ENCODE measurements around the gene ZNF385B. TPM values are rescaled to one million over a fixed set of nuclear protein-coding genes. Genes with fewer than 3 reads are reported as not detected.
"Not testable (repeated sequence)": the region's sequence is repeated elsewhere in the genome, so short reads cannot be mapped to it uniquely, and the experiment has no call there.

The ZNF385B gene
- polyA plus RNA-seq, 3 donors from 2014 or later: not detected

DNA sequence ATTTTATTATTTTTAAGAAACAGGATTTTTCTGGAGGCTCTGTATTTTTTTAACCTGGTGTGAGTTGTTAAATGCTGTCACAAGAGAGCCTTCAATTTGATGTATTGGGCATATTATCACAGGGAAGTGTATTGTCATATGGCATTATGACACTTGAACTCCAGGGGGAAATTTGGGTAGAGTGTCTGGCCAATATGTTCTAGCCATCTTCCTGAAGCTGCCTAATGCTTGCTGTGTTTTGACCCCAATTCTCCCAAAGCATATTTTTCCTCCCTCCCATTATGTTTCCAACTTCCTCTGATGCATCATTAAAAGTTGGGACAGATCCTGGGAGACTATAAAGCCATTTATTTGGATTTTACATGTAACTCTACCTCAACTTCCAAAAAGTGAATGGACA is 382.6 kb downstream of the ZNF385B start:
- no peaks in the 10 kb centered on the region for H3K4me1 Mint-ChIP-seq
- peaks cover 0 to 5% (median 2%) of the 10 kb centered on the region in 6 donors for H3K9me3 Mint-ChIP-seq
- no peaks in the 10 kb centered on the region for H3K27me3 Mint-ChIP-seq (ENCODE audit: low read depth in 3 of 3)
- H3K36me3 Mint-ChIP-seq: no peaks in the 10 kb centered on the region
- H3K4me3 Mint-ChIP-seq: no peak overlapping the region
- no peak for DNase-seq
- H3K27ac Mint-ChIP-seq: no peak overlapping the region

DNA sequence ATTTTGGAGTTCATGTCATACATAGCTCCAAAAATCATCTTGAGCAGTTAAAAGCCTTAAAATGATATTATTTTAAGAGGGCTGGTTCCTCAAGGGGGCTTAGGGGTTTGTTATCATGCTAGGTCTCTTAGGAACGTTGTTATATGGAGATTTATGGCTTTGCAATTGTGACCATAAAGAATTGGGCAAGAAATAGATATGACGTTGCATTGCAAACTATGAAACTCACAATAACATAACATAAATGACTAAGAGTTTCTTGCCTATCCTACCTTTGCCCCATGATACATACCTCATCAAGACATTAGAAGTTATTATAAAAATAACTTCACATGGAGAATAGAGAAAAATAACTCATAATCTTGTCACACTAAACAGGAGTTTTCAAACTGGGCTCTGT is 390.4 kb downstream of the ZNF385B start:
- Mint-ChIP-seq H3K27ac (no peak overlapping the region), H3K27me3 (ENCODE audit: low read depth in 3 of 3) (peaks cover 0 to 2% (median 0%) of the 10 kb centered on the region in 3 donors), H3K36me3 (no peaks in the 10 kb centered on the region), H3K4me3 (no peak overlapping the region), H3K9me3 (peaks cover 0 to 4% (median 0%) of the 10 kb centered on the region in 6 donors), H3K4me1 (no peaks in the 10 kb centered on the region)
- no peak for DNase-seq

DNA sequence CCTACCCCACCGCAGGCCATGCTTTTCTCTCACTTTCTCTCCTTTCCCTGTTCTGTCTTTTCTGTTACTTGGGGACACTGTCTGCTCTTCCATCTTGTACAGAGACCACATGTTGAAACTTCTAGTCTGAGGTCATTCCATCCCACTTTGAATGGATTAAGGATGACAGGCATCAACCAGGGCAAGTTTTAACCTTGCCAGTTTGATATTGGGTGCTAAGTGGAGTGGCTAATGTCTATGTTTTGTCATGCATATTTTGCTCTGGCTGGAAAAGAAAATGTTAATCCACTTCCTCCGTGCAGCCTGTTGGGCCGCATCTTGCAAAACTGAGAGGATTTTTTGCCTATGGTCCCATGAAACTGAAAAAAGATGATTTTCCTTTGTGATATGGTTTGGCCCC is 391.3 kb downstream of the ZNF385B start:
- Mint-ChIP-seq H3K36me3 (no peaks in the 10 kb centered on the region), H3K9me3 (peaks cover 0 to 4% (median 1%) of the 10 kb centered on the region in 6 donors), H3K4me1 (no peaks in the 10 kb centered on the region)

DNA sequence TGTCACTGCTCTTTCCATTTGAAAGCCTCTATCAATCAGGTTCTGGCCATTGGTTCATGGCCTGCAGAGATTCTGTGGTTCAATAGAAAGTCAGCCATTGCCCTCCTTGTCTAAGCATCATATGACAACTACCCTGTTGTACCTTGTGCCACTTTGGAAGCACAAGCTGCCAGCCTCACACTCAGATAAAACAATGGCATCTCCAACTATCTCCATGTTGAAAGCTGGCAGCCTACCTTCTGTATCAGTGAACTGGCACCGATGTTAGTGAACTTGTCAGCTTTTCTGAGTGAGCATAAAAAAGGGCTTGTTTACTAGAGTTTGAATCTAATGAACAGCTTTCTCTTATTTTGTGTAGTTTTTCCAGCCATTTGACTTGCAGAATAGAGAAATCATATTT is 393.5 kb downstream of the ZNF385B start:
- H3K36me3 Mint-ChIP-seq: no peaks in the 10 kb centered on the region
- no peak overlapping the region for H3K4me3 Mint-ChIP-seq
- H3K9me3 Mint-ChIP-seq: peaks cover 0 to 5% (median 3%) of the 10 kb centered on the region in 6 donors
- peaks cover 0 to under 1% (median 0%) of the 10 kb centered on the region in 3 donors for H3K27me3 Mint-ChIP-seq (ENCODE audit: low read depth in 3 of 3)
- no peaks in the 10 kb centered on the region for H3K4me1 Mint-ChIP-seq
- no peak for DNase-seq
- H3K27ac Mint-ChIP-seq: no peak overlapping the region

More for the DNA sequence above, 391.3 kb downstream of the ZNF385B start:
- Mint-ChIP-seq H3K4me3 (no peak overlapping the region), H3K27me3 (ENCODE audit: low read depth in 3 of 3) (peaks cover 0 to 2% (median 0%) of the 10 kb centered on the region in 3 donors), H3K27ac (no peak overlapping the region)
- DNase-seq: no peak

DNA sequence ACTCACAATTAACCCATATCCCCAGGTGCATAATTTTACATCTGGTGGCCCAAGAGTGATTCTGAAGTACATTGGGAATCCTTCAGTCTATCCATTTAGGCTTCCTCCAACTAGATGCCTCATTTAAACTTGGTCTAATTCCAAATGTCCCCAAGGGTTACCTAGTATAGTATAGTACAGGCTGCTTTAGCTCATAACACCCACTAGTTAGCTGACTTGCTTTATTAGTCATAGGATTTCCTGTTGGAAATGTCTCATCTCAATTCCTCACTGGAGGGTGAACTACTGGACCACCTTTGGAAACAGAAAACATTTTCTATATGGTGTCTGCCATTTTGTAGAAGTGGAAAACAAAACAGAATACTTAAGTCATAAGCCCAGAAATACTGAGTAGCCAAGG is 394.3 kb downstream of the ZNF385B start:
- H3K36me3 Mint-ChIP-seq: no peaks in the 10 kb centered on the region

DNA sequence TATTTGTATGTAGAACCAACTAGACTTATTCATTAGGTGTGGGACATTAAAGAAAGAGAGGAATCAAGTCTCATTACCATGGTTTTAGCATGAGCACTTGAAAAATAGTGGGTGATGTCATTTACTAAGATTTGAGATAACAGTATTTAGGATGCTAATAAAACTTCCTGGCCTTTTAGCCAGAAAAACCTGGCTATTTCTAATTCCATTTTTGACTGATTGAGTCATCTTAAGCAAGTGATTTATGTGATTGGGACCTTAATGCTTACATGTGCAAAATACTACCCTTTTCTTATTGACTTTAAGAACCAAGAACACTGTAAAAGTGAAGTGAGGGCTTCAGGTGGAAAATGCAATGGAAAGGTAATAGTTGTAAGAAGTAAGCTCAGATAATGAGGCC is 400.0 kb downstream of the ZNF385B start:
- peaks cover 0 to 7% (median 3%) of the 10 kb centered on the region in 6 donors for H3K9me3 Mint-ChIP-seq
- no peak overlapping the region for H3K4me3 Mint-ChIP-seq
- H3K27ac Mint-ChIP-seq: no peak overlapping the region
- H3K27me3 Mint-ChIP-seq (ENCODE audit: low read depth in 3 of 3): no peaks in the 10 kb centered on the region
- no peak for DNase-seq
- no peaks in the 10 kb centered on the region for H3K4me1 Mint-ChIP-seq
- no peaks in the 10 kb centered on the region for H3K36me3 Mint-ChIP-seq

More for the DNA sequence above, 394.3 kb downstream of the ZNF385B start:
- Mint-ChIP-seq H3K4me1 (no peaks in the 10 kb centered on the region), H3K4me3 (no peak overlapping the region), H3K9me3 (peaks cover 0 to 7% (median 3%) of the 10 kb centered on the region in 6 donors), H3K27me3 (ENCODE audit: low read depth in 3 of 3) (no peaks in the 10 kb centered on the region), H3K27ac (no peak overlapping the region)
- DNase-seq: no peak

DNA sequence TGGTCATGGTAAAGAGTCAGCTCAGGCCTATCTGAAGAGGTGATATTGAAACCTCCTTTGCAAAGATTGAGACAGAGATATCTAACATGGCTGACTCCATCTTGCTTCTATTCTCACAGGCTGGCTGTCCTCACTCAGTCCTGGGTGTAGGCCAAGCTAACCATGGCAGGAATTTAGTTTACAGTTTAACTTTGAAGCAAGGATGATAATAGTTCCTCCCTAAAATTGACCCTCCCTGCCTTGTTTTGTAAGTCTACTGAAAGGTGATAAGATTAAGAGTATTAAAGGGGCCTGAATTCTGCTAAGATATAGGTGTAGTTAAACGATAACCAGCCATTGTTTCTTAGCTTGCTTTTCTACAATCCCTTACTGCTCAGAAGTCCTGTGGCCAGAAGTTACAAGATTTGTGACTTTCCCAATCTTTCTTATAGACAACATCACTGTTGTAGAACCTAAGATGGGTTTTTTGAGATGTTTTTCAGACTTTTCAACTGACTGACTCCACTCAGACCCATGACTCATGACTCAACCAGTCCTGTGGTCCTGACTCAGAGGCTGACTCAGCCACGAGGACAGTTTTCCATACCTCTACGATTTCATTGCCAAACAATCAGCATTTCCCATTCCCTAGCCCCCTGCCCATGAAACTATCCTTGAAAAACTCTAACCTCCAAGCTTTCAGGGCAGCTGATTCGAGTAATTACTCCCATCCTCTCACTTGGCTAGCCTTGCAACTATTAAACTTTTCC is 401.1 kb downstream of the ZNF385B start:
- no peak overlapping the region for H3K27ac Mint-ChIP-seq
- H3K9me3 Mint-ChIP-seq: peaks cover 0 to 7% (median 3%) of the 10 kb centered on the region in 6 donors
- no peaks in the 10 kb centered on the region for H3K4me1 Mint-ChIP-seq
- DNase-seq: no peak
- no peaks in the 10 kb centered on the region for H3K36me3 Mint-ChIP-seq
- no peaks in the 10 kb centered on the region for H3K27me3 Mint-ChIP-seq (ENCODE audit: low read depth in 3 of 3)
- no peak overlapping the region for H3K4me3 Mint-ChIP-seq

DNA sequence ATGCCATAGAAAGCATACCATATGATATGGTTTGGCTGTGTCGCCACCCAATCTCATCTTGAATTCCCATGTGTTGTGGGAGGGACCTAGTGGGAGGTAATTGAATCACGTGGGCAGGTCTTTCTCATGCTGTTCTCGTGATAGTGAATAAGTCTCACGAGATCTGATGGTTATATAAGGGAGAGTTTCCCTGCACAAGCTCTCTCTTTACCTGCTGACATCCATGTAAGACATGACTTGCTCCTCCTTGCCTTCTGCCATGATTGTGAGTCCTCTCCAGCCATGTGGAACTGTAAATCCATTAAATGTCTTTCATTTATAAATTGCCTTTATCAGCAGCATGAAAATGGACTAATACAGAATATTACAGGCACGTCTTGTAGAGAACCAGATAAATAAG is 403.3 kb downstream of the ZNF385B start:
- H3K4me3 Mint-ChIP-seq; H3K9me3 Mint-ChIP-seq; H3K27me3 Mint-ChIP-seq (ENCODE audit: low read depth in 3 of 3); H3K36me3 Mint-ChIP-seq; H3K27ac Mint-ChIP-seq; H3K4me1 Mint-ChIP-seq; DNase-seq: not testable (repeated sequence)

DNA sequence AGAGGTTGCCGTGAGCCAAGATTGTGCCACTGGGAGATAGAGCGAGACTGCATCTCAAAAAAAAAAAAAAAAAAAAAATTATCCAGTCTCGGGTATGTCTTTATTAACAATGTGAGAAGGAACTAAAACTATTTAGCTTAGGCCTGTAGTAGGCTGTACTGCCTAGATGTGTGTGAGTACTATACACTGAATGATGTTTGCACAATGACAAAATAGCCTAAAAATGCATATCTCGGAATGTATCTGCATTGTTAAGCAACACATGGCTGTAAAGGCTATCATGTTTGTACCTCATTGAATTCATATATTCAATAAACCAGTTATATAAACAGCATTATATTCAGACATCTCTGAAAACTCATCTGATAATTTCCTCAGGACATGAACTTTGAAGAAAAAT is 405.6 kb downstream of the ZNF385B start:
- Mint-ChIP-seq H3K9me3 (peaks cover 0 to 2% (median 0%) of the 10 kb centered on the region in 6 donors), H3K36me3 (no peaks in the 10 kb centered on the region), H3K27ac (no peak overlapping the region), H3K27me3 (ENCODE audit: low read depth in 3 of 3) (no peaks in the 10 kb centered on the region), H3K4me1 (no peaks in the 10 kb centered on the region), H3K4me3 (no peak overlapping the region)
- DNase-seq: no peak

DNA sequence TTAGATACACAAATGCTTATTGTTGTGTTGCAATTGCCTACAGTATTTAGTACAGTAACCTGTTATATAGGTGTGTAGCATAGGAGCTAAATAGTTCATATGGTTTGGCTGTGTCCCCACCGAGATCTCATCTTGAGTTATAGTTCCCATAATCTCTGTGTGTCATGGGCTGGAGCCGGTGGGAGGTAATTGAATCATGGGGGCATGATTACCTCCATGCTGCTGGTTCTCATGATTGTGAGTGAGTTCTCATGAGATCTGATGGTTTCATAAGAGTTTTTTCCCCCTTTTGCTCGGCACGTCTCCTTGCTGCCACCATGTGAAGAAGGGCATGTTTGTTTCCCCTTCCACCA is 406.3 kb downstream of the ZNF385B start:
- Mint-ChIP-seq H3K27me3 (ENCODE audit: low read depth in 3 of 3) (no peaks in the 10 kb centered on the region), H3K4me3 (no peak overlapping the region)

DNA sequence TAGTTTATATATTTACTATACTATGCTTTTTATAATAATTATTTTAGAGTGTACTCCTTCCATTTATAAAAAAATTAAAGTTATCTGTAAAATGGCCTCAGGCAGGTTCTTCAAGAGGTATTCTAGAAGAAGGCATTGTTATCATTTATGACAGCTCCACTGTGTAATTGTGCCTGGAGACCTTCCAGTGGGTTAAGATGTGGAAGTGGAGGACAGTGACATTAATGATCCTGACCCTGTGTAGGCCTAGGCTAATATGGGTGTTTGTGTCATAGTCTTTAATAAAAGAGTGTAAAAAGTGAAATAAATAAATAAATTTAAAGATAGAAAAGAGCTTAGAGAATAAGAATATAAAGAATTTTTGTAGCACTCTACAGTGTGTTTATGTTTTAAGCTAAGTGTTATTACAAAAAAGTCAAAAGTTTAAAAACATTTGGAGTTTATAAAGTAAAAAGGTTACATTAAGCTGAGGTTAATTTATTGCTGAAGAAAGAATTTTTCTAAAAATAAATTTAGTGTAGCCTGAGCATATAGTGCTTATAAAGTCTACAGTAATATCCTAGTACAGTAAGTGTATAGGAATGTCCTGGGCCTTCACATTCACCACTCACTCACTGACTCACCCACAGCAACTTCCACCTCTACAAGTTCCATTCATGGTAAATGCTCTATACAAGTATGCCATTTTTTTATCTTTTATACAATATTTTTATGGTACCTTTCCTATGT is 406.8 kb downstream of the ZNF385B start:
- no peak for DNase-seq
- Mint-ChIP-seq H3K4me1 (no peaks in the 10 kb centered on the region), H3K9me3 (peaks cover 0 to 2% (median 0%) of the 10 kb centered on the region in 6 donors), H3K27me3 (ENCODE audit: low read depth in 3 of 3) (no peaks in the 10 kb centered on the region), H3K36me3 (no peaks in the 10 kb centered on the region), H3K4me3 (no peak overlapping the region), H3K27ac (no peak overlapping the region)

More for the DNA sequence above, 406.3 kb downstream of the ZNF385B start:
- Mint-ChIP-seq H3K4me1 (no peaks in the 10 kb centered on the region), H3K36me3 (no peaks in the 10 kb centered on the region), H3K9me3 (peaks cover 0 to 2% (median 0%) of the 10 kb centered on the region in 6 donors), H3K27ac (no peak overlapping the region)
- no peak for DNase-seq

DNA sequence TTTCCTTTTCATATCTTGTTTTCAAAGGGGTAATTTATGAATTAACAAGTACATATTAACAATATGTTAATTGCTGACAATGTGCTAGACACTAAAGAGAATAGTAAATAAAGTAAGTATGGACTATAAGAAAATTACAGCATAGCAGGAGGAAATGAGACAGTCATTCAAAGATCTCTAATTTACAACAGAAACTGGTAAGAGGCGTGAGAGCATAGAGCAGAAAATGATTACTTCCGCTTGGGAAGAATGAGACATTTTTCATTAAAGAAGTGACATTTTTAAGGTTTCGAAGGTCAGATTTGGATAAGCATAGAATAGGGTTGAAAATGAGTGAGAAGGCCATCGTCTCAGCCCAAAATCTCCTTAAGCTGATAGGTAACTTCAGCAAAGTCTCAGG is 412.4 kb downstream of the ZNF385B start:
- no peaks in the 10 kb centered on the region for H3K4me1 Mint-ChIP-seq
- H3K27me3 Mint-ChIP-seq (ENCODE audit: low read depth in 3 of 3): no peaks in the 10 kb centered on the region
- no peak for DNase-seq

DNA sequence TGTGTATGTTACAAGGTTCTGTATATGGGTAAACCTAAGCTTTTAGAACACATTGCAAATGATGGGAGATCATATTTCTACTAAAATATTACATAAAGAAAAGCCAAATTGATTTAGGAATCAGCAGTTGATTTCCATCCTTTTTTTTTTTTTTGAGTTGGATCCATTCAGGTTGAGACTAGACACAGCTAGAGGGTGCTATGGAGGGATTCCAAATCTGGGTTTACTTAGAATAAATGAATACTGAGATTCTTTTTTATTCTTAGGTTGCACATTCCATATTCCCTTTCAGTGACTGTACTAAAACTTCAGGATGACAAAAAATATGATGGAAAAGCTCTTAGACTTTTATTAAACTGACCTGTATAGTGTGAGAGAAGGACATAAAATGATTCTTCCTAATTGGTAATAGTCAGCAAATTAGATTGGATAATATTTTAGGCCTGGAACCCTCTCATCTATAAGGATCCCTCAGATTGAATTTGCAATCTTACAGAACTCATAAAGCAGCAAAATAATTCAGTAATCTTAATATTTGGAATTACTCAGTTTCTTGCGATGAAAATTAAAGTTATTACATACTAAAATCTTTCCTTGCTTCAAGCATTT is 413.5 kb downstream of the ZNF385B start:
- no peak for DNase-seq
- peaks cover 0 to 2% (median 0%) of the 10 kb centered on the region in 6 donors for H3K9me3 Mint-ChIP-seq
- H3K27ac Mint-ChIP-seq: no peak overlapping the region
- H3K4me3 Mint-ChIP-seq: no peak overlapping the region
- H3K27me3 Mint-ChIP-seq (ENCODE audit: low read depth in 3 of 3): no peaks in the 10 kb centered on the region
- H3K4me1 Mint-ChIP-seq: no peaks in the 10 kb centered on the region
- H3K36me3 Mint-ChIP-seq: no peaks in the 10 kb centered on the region

More for the DNA sequence above, 412.4 kb downstream of the ZNF385B start:
- Mint-ChIP-seq H3K27ac (no peak overlapping the region), H3K36me3 (no peaks in the 10 kb centered on the region), H3K4me3 (no peak overlapping the region), H3K9me3 (peaks cover 0 to 2% (median 0%) of the 10 kb centered on the region in 6 donors)

DNA sequence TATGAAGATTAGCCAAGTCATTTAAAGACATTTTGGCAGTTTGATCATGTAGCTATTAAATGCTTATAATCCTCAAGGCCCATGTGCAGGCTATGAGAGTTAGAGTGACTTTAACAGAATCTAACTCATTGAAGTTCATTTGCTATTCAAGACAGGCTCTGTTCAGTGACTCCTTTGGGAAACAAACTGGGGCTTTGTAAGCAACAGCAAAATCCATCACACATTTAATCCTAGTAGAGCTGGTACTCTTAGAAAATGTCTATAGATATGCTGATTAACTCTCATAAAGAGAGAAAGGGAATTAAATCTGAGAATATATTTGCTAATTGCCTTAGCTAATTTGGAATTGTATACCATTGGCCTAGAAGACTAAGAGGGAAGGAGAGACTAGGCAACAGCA is 414.0 kb downstream of the ZNF385B start:
- Mint-ChIP-seq H3K27me3 (ENCODE audit: low read depth in 3 of 3) (no peaks in the 10 kb centered on the region), H3K4me1 (no peaks in the 10 kb centered on the region), H3K4me3 (no peak overlapping the region)

More for the DNA sequence above, 414.0 kb downstream of the ZNF385B start:
- peaks cover 0 to 2% (median 0%) of the 10 kb centered on the region in 6 donors for H3K9me3 Mint-ChIP-seq
- H3K27ac Mint-ChIP-seq: no peak overlapping the region
- no peaks in the 10 kb centered on the region for H3K36me3 Mint-ChIP-seq
- DNase-seq: no peak

All from immature natural killer cell (primary cell).